PFSK-1 (cell line): ENCODE data around the gene SEC14L5.

Experiments used
- POLR2AphosphoS5 ChIP-seq: IDR thresholded peaks from 2 replicates; pipeline ENCODE4 v1.6.1; 2012; ENCODE audit warnings: low read depth, mild to moderate bottlenecking, control low read depth, low read length, moderate library complexity
- SIN3A ChIP-seq: IDR thresholded peaks from 2 replicates; pipeline ENCODE4 v1.6.1; 2012; ENCODE audit warnings: mild to moderate bottlenecking, low read length, moderate library complexity, borderline replicate concordance; ENCODE audit not compliant: insufficient read depth
- TAF1 ChIP-seq: IDR thresholded peaks from 2 replicates; pipeline ENCODE4 v1.6.1; 2012; ENCODE audit warnings: low read length, control low read depth, borderline replicate concordance; ENCODE audit not compliant: insufficient read depth

DNA sequence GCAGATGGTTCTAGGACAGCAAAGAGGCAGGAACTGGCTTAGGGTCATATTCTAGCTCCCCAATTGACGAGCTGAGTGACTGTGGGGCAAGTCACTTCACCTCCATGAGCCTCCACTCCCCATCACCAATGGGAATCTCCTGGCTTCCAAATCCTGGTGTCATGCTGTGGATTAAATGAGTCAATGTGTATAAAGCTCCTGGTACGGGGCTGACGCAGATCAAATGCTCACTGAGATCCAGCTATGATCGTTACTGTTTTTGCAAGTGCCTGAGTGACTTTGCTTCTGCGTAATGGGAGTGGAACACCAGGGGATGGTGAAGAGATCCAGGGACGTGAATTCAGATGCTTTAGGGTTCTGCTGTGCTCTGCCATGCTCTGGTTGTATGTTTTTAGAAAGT lies 2.4 kb downstream of the SEC14L5 start:
- TF ChIP-seq POLR2AphosphoS5 (no peak), TAF1 (no peak), SIN3A (no peak)
